ENCODE measurements around the gene SGSM2. TPM values are rescaled to one million over a fixed set of nuclear protein-coding genes. Genes with fewer than 3 reads are reported as not detected.
A peak's percentile ranks its signal among the peaks of the same experiment; 100 is the strongest.

SGSM2 gene
- total and polyA plus RNA-seq, 10 donors, result 30.7 to 90.4 (median 69.6) TPM

GRCh38 chr17:2418572-2418971 is 81.3 kb downstream of the SGSM2 start:
- DNase-seq, result no peak
- H3K4me1 ChIP-seq, result peaks cover 8 to 36% (median 17%) of the 10 kb centered on the region in 6 donors
- H3K4me3 ChIP-seq, result no peak overlapping the region
- TF ChIP-seq, protein P1, sequence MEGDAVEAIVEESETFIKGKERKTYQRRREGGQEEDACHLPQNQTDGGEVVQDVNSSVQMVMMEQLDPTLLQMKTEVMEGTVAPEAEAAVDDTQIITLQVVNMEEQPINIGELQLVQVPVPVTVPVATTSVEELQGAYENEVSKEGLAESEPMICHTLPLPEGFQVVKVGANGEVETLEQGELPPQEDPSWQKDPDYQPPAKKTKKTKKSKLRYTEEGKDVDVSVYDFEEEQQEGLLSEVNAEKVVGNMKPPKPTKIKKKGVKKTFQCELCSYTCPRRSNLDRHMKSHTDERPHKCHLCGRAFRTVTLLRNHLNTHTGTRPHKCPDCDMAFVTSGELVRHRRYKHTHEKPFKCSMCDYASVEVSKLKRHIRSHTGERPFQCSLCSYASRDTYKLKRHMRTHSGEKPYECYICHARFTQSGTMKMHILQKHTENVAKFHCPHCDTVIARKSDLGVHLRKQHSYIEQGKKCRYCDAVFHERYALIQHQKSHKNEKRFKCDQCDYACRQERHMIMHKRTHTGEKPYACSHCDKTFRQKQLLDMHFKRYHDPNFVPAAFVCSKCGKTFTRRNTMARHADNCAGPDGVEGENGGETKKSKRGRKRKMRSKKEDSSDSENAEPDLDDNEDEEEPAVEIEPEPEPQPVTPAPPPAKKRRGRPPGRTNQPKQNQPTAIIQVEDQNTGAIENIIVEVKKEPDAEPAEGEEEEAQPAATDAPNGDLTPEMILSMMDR (IDR thresholded peaks at IDR 0.05 in 8 of 11, conservative IDR thresholded peaks at IDR 0.05 in 3 of 11), result no peak
- TF ChIP-seq POLR2AphosphoS5 (IDR thresholded peaks at IDR 0.05), result peak in 2 of 3 donors; percentile 35 to 57
- peak overlapping the region in 7 of 8 donors; percentile 23 to 69 (median 48) for H3K27ac ChIP-seq
- no peaks in the 10 kb centered on the region for H3K27me3 ChIP-seq (replicated peaks in 1 of 7)
- no peaks in the 10 kb centered on the region for H3K9me3 ChIP-seq
- WGBS, 5 donors, result 58 to 80% (median 72%) methylated on average over 7 of the region's 7 CpGs
- peaks cover 0 to 74% (median 33%) of the 10 kb centered on the region in 6 donors for H3K36me3 ChIP-seq
- intact Hi-C loops (cut with DNase I; ENCODE audit: low total_unique reads), result loop anchor here (10.0 kb wide), 1 partner anchor 54 kb away; no protein-coding TSS in a partner anchor

- Histone ChIP-seq H3K27me3 (replicated peaks in 1 of 7) (no peaks in the 10 kb centered on the region), H3K9me3 (no peaks in the 10 kb centered on the region), H3K36me3 (peaks cover 0 to 67% (median 29%) of the 10 kb centered on the region in 6 donors), H3K4me3 (no peak overlapping the region), H3K27ac (peak overlapping the region in 3 of 8 donors; percentile 56 to 69 (median 66)), H3K4me1 (peaks cover 8 to 34% (median 17%) of the 10 kb centered on the region in 6 donors)
- 86 to 95% (median 91%) methylated on average over 6 of the region's 6 CpGs for WGBS, 5 donors
- TF ChIP-seq, protein P1 (IDR thresholded peaks at IDR 0.05 in 8 of 11, conservative IDR thresholded peaks at IDR 0.05 in 3 of 11), result no peak
- no peak for TF ChIP-seq POLR2AphosphoS5 (IDR thresholded peaks at IDR 0.05)
- TF ChIP-seq POLR2A (IDR thresholded peaks at IDR 0.05), result no peak
- DNase-seq, result no peak
- intact Hi-C loops (cut with DNase I; ENCODE audit: low total_unique reads), result loop anchor here (10.0 kb wide), 1 partner anchor 55 kb away; no protein-coding TSS in a partner anchor
Observed at GRCh38 chr17:2419486-2419885, 82.2 kb downstream of the SGSM2 start.

DNA sequence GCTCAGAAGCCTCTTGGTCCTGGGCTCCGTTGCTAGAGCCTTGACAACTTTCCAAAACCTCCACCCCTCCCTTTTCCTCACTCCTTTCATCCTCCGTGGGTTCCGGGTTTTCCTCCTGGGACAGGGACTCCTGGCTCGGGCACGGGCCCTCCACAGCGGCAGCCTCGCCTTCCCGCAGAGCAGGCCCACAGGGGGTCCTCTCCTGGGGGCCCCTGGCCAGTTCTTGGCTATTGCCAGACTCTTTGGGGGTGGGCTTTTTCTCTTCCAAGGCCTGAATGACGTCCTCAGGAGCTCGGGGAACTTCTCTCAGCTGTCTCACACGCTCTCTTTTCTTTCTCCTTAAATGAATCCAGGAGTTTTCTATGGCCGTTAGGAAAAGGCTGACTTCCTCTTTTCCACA is 82.9 kb downstream of the SGSM2 start:
- no peak overlapping the region for H3K4me3 ChIP-seq

GRCh38 chr17:2421315-2422147 is 84.2 kb downstream of the SGSM2 start:
- peaks cover 1 to 17% (median 9%) of the 10 kb centered on the region in 6 donors for H3K4me1 ChIP-seq
- peaks cover 0 to 75% (median 29%) of the 10 kb centered on the region in 6 donors for H3K36me3 ChIP-seq
- no peaks in the 10 kb centered on the region for H3K27me3 ChIP-seq (replicated peaks in 1 of 7)
- 90 to 92% (median 91%) methylated on average over 27 of the region's 27 CpGs for WGBS, 5 donors
- intact Hi-C loops (cut with DNase I; ENCODE audit: low total_unique reads), result no loop called here
- H3K4me3 ChIP-seq, result no peak overlapping the region
- no peak for TF ChIP-seq POLR2AphosphoS5 (IDR thresholded peaks at IDR 0.05)
- no peak for TF ChIP-seq POLR2A (IDR thresholded peaks at IDR 0.05)
- TF ChIP-seq, protein P1 (IDR thresholded peaks at IDR 0.05 in 8 of 11, conservative IDR thresholded peaks at IDR 0.05 in 3 of 11), result no peak
- no peak for DNase-seq
- no peak overlapping the region for H3K27ac ChIP-seq
- no peaks in the 10 kb centered on the region for H3K9me3 ChIP-seq

More for the DNA sequence above, 82.9 kb downstream of the SGSM2 start:
- Histone ChIP-seq H3K36me3 (peaks cover 0 to 63% (median 25%) of the 10 kb centered on the region in 6 donors), H3K27ac (no peak overlapping the region), H3K27me3 (replicated peaks in 1 of 7) (no peaks in the 10 kb centered on the region), H3K4me1 (peaks cover 8 to 28% (median 17%) of the 10 kb centered on the region in 6 donors), H3K9me3 (no peaks in the 10 kb centered on the region)
- no peak for DNase-seq
- TF ChIP-seq POLR2AphosphoS5 (IDR thresholded peaks at IDR 0.05) (peak in 1 of 3 donors; percentile 30), POLR2A (IDR thresholded peaks at IDR 0.05) (no peak)
- 80 to 94% (median 85%) methylated on average over 12 of the region's 12 CpGs for WGBS, 5 donors
- intact Hi-C loops (cut with DNase I; ENCODE audit: low total_unique reads), result no loop called here
